Suprapubic skin (tissue), 3 donors: ENCODE data around the gene RING1.

Experiments
- EP300 ChIP-seq: sonication (generic); formaldehyde crosslinking; IDR thresholded peaks from one replicate; pipeline ENCODE4 v1.6.1; 2017; ENCODE audit warnings: antibody characterized with exemption
- POLR2A ChIP-seq, 2 donors: fragments of 450-650 bp; IDR thresholded peaks; one replicate each; pipeline ENCODE4 v1.6.1; 2017; ENCODE audit warnings: antibody characterized with exemption in 2 of 2, mild to moderate bottlenecking in 2 of 2, moderate library complexity in 2 of 2
- TF ChIP-seq, protein P1 (sequence below), 2 donors: fragments of 200-600 bp in 1 of 2; fragments of 450-650 bp in 1 of 2; sonication (generic) in 1 of 2; IDR thresholded peaks; one replicate each; pipeline ENCODE4 v1.5.1; 2016 to 2019; ENCODE audit warnings: antibody characterized with exemption in 2 of 2, mild to moderate bottlenecking in 1 of 2, moderate library complexity in 1 of 2

- TF ChIP-seq, protein P1, sequence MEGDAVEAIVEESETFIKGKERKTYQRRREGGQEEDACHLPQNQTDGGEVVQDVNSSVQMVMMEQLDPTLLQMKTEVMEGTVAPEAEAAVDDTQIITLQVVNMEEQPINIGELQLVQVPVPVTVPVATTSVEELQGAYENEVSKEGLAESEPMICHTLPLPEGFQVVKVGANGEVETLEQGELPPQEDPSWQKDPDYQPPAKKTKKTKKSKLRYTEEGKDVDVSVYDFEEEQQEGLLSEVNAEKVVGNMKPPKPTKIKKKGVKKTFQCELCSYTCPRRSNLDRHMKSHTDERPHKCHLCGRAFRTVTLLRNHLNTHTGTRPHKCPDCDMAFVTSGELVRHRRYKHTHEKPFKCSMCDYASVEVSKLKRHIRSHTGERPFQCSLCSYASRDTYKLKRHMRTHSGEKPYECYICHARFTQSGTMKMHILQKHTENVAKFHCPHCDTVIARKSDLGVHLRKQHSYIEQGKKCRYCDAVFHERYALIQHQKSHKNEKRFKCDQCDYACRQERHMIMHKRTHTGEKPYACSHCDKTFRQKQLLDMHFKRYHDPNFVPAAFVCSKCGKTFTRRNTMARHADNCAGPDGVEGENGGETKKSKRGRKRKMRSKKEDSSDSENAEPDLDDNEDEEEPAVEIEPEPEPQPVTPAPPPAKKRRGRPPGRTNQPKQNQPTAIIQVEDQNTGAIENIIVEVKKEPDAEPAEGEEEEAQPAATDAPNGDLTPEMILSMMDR (IDR thresholded peaks at IDR 0.05): no peak
- TF ChIP-seq EP300: no peak
- TF ChIP-seq POLR2A (IDR thresholded peaks at IDR 0.05): no peak
Observed at GRCh38 chr6:33175436-33176069, 32.7 kb upstream of the RING1 start.
